Skin epidermis (tissue), 12 donors: Measurements from ENCODE around the gene EPHX1.
"Not testable (repeated sequence)": the region's sequence is repeated elsewhere in the genome, so short reads cannot be mapped to it uniquely, and the experiment has no call there.

Experiments used
- H3K27ac ChIP-seq, 21 experiments: fragments of 200-600 bp; sonication (generic) in 11 of 21; one replicate each; pipeline ENCODE4 v1.5.0; 2020; ENCODE audit warnings: mild to moderate bottlenecking in 3 of 21, inconsistent platforms in 2 of 21, moderate library complexity in 2 of 21
- H3K4me3 ChIP-seq, 7 experiments: fragments of 200-600 bp; sonication (generic) in 2 of 7; one replicate each; pipeline ENCODE4 v1.5.0; 2020; ENCODE audit warnings: inconsistent platforms in 2 of 7, mild to moderate bottlenecking in 2 of 7, moderate library complexity in 1 of 7

The EPHX1 gene

DNA sequence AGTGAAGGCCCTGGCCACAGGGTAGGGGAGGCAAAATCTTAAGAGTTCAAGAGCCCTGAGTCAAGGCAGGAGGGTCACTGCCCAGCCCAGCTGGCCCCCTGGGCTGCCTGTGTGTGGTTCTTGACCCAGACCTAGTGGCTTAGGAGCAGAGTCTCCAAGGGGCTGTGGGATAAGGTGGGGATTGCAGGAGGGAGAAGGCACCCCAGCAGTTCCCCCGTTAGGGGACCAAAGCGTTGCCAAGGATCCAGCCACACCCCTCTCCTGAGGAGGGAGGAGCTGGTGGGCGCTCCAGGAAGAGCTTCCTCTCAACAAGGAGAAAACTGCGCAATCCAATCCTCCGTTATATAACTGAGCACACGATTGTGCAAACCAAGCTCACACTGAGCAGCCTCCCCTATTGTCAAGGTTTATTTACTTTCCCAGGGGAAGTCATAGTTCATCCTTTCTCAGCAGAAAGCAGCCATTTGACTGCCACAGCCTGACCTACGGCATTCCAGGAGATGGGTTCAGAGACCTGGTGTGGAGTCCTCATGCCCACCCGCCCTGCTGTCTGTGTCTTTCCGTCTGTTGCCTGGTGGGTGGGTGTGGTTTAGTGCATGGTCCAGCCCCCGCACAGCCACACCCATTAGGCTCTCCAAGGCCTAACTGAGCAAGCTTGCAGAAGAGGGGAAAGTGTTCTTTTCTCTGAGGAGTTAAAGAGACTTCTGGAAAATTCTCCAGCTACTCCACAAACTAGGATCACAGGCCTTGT lies 3.5 kb downstream of the EPHX1 start:
- peak overlapping the region in 19 of 21 experiments; percentile 12 to 86 (median 80) for H3K27ac ChIP-seq
- peak overlapping the region in 1 of 7 experiments; percentile 21 for H3K4me3 ChIP-seq

DNA sequence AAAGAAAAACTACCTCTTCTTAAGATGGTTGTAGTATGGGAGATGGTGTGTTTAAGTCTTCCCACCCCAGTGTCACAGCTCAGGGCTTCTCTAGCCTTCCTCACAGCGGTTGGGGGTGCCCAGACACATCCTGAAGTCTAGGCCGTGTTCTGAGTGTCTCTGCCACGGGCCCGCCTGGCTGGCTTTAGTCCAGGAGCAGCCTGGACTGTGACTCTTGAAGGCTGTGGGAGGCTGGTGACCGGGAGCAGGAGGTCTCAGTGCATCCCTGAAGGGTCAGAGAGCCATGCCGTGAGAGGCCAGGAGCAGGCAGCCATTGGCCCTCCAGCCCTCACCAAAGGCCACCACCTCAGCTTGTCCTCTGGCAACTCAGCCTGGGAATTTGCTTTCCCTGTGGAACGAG lies 4.5 kb downstream of the EPHX1 start:
- Histone ChIP-seq H3K4me3 (no peak overlapping the region), H3K27ac (peak overlapping the region in 18 of 21 experiments; percentile 21 to 86 (median 80))

DNA sequence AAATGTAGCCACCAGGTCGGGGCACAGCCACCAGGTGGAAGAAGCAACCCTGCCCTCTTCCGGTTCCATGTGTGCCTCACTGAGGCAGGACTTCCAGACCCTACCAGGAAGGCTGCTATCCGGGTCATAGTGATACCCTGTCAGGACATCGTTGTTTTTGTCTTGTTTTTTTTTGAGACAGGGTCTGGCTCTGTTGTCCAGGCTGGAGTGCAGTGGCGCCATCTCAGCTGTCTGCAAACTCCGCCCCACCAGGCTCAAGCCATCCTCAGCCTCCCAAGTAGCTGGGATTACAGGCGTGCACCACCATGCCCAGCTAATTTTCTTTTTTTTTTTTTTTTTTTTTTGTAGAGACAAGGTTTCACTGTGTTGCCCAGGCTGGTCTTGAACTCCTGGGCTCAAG lies 5.2 kb downstream of the EPHX1 start:
- peak overlapping the region in 8 of 21 experiments; percentile 47 to 85 (median 78) for H3K27ac ChIP-seq
- H3K4me3 ChIP-seq: not testable (repeated sequence)

- peak overlapping the region in 6 of 21 experiments; percentile 9 to 87 (median 51) for H3K27ac ChIP-seq
- H3K4me3 ChIP-seq: no peak overlapping the region
These were observed 5.7 kb downstream of the EPHX1 start for GRCh38 chr1:225815526-225816178.

GRCh38 chr1:225816643-225817538 lies 7.0 kb downstream of the EPHX1 start:
- Histone ChIP-seq H3K4me3 (no peak overlapping the region), H3K27ac (peak overlapping the region; percentile 31 to 87 (median 74))

GRCh38 chr1:225817611-225818061 lies 7.7 kb downstream of the EPHX1 start:
- Histone ChIP-seq H3K4me3 (no peak overlapping the region), H3K27ac (peak overlapping the region in 20 of 21 experiments; percentile 37 to 87 (median 76))

DNA sequence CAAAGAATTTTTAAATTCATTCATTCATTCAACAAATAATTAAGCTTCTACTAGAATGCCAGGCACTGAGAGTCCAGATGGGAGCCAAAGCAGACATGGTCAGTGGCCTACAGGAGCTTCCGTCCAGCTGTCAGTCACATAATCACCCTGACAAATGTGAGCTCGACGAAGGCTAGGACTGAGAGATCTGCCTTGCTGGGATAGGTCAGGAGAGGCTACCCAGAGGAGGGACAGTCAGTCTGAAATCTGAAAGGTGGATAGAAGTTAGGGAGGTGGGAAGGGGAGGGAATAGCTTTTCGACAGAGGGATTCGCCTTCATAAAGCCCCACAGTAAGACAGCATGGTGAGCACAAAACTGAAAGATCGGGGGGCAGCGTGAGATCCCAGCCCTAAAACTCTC lies 8.3 kb downstream of the EPHX1 start:
- H3K27ac ChIP-seq: peak overlapping the region in 15 of 21 experiments; percentile 37 to 87 (median 79)
- no peak overlapping the region for H3K4me3 ChIP-seq

GRCh38 chr1:225819346-225820192 lies 9.6 kb downstream of the EPHX1 start:
- Histone ChIP-seq H3K27ac (peak overlapping the region in 1 of 21 experiments; percentile 5), H3K4me3 (no peak overlapping the region)

DNA sequence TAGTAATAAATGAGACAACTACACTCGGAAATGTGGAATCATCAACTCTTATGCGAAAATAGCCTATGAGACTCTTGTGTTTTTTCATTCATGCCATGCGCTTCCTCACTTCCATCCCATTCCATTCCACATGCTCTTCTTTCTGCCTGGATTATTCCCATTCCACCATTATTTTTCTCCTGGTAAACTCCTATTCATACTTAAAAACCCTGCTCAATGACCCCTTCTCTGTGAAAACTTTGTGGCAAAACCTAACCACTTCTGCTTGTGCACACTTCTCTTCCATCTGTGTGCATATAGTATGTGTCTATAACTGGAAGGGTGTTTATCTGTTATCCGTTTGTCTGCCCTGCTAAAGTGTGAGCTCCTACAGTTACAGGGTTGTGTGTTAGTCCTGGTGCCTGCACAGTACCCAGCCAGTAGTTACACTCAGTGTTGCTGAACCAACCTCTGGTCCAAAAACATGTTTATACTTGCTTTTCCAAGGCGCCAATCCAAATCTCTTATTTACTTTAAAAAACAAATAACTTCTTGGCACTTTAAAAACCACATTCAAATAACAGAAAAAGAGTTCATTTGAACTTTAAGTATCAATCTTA lies 10.7 kb downstream of the EPHX1 start:
- no peak overlapping the region for H3K4me3 ChIP-seq
- H3K27ac ChIP-seq: peak overlapping the region in 1 of 21 experiments; percentile 5

- Histone ChIP-seq H3K27ac (peak overlapping the region in 1 of 21 experiments; percentile 32), H3K4me3 (no peak overlapping the region)
These were observed 12.9 kb downstream of the EPHX1 start for GRCh38 chr1:225822655-225823403.

- H3K27ac ChIP-seq: peak overlapping the region in 2 of 21 experiments; percentile 27 to 32
These were observed 13.9 kb downstream of the EPHX1 start for GRCh38 chr1:225823811-225824261.

GRCh38 chr1:225824533-225824941 lies 14.6 kb downstream of the EPHX1 start:
- H3K27ac ChIP-seq: peak overlapping the region in 1 of 21 experiments; percentile 27
- no peak overlapping the region for H3K4me3 ChIP-seq

More at GRCh38 chr1:225823811-225824261, 13.9 kb downstream of the EPHX1 start:
- no peak overlapping the region for H3K4me3 ChIP-seq

- H3K4me3 ChIP-seq: no peak overlapping the region
- H3K27ac ChIP-seq: peak overlapping the region in 4 of 21 experiments; percentile 2 to 40 (median 19)
These were observed 15.2 kb downstream of the EPHX1 start for GRCh38 chr1:225825078-225825477.

DNA sequence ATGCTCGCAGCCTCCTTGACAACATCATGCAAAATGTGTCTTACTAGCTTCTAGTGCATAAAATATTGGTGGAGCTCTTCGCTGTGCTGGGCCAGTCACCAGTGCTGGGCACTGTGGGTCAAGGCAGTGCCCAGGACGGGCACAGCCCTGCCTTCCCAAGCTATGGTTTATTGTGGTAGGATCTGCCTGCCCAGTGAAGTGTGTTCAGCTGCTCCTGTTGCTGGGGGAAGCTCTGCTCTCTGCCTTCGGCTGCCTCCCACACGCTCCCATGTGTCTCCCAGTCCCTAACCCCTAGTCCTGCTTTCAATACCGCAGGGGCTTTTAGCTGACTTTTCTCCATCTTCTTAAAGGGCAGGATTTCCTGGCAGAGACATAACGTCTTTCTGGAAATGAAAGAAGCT lies 15.7 kb downstream of the EPHX1 start:
- Histone ChIP-seq H3K4me3 (no peak overlapping the region), H3K27ac (peak overlapping the region in 6 of 21 experiments; percentile 2 to 56 (median 35))

- H3K27ac ChIP-seq: peak overlapping the region in 3 of 21 experiments; percentile 6 to 56 (median 14)
These were observed 17.2 kb downstream of the EPHX1 start for GRCh38 chr1:225827076-225827475.

GRCh38 chr1:225828706-225829345 lies 18.9 kb downstream of the EPHX1 start:
- H3K27ac ChIP-seq: no peak overlapping the region
- no peak overlapping the region for H3K4me3 ChIP-seq

More at GRCh38 chr1:225827076-225827475, 17.2 kb downstream of the EPHX1 start:
- no peak overlapping the region for H3K4me3 ChIP-seq

- Histone ChIP-seq H3K4me3 (no peak overlapping the region), H3K27ac (no peak overlapping the region)
These were observed 20.9 kb downstream of the EPHX1 start for GRCh38 chr1:225830841-225831240.
